Activated CD8-positive, alpha-beta memory T cell treated with anti-CD3 and anti-CD28 coated beads, Interleukin-2, amount 50 U/mL, for 1 hour (primary cell): Measurements from ENCODE around the gene SSTR3.
A peak's percentile ranks its signal among the peaks of the same experiment; 100 is the strongest.

Source experiments
- DNase-seq: peaks from one replicate; pipeline ENCODE4 v3.0.0-alpha.2; 2020; ENCODE audit errors: extremely low read depth

The SSTR3 gene

DNA sequence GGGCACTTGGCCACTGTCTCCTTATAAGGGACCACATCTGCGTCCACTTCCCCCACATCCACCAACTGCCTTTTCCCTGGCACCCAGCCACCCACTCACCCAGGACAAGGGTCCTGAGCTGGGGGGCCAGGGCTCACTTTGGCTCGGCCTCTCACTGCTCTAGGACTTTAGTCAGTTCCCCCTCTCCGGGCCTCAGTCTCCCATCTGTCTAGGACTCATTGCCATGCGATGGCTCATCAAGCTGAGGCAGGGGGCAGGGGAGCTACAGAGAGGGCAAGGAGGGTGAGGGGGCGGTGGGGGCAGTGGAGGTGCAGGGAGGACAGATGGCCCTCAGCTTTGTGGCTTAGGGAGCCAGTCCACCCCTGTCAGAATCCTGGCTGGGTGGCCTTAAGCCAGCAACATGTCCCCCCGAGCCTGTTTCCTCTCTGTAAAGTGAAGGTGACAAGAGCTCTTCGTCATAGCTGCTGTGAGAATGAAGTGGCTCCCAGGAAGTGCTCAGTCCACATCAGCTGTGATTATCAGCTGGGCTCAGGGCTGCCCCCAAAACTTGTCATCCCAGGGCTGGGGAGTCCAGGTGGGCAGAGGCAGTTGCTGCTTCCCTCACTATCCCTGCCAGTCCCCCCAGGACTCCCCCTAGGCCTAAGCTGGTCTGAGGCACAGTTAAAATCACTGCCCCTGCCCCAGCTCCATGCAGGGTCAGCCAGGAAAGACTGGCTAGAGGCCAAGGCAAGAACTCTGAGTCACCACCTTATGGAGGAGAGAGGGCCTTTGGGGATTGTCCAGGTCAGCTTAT, 16.9 kb upstream of the SSTR3 start:
- no peak for DNase-seq

- peak; percentile 47 for DNase-seq
Measured at GRCh38 chr22:37228106-37229011, 16.1 kb upstream of the SSTR3 start.

DNA sequence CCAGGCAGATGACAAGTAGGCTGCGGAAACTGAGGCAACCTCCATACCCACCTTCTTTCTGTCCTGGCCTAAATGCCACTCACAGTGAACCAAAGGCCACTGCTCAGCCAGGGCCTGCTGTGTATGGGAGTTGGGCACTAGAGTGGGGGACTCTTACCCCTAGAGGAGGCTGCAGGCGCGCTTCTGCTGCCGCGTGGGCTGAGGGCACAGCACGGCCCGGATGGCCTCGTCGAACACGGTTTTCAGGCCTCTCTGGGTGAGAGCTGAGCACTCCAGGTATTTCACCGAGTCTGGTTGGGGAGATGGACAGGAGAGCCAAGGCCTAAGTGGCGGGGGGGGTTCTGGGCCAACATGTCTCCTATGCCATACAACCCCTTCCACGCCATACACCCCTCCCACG, 14.2 kb upstream of the SSTR3 start:
- no peak for DNase-seq

GRCh38 chr22:37226087-37226486, 13.8 kb upstream of the SSTR3 start:
- no peak for DNase-seq

GRCh38 chr22:37225481-37225880, 13.2 kb upstream of the SSTR3 start:
- no peak for DNase-seq

- no peak for DNase-seq
Measured at GRCh38 chr22:37224757-37225420, 12.6 kb upstream of the SSTR3 start.

GRCh38 chr22:37223965-37224551, 11.8 kb upstream of the SSTR3 start:
- DNase-seq, result no peak

GRCh38 chr22:37222440-37222971, 10.2 kb upstream of the SSTR3 start:
- DNase-seq, result no peak

GRCh38 chr22:37221424-37222333, 9.4 kb upstream of the SSTR3 start:
- DNase-seq, result no peak

DNA sequence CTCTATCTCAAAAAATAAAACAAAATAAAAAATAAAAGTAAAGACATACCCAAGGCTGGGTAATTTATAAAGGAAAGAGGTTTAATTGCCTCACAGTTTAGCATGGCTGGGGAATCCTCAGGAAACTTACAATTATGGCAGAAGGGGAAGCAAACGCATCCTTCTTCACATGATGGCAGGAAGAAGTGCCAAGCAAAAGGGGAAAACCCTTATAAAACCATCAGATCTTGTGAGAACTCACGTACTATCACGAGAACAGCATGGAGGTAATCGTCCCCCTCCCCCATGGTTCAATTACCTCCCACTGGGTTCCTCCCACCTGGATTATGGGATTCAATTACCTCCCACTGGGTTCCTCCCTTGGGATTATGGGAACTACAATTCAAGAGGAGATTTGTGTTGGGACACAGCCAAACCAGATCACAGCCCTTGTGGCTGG, 8.3 kb upstream of the SSTR3 start:
- no peak for DNase-seq

- no peak for DNase-seq
Measured at GRCh38 chr22:37219533-37219932, 7.3 kb upstream of the SSTR3 start.

DNA sequence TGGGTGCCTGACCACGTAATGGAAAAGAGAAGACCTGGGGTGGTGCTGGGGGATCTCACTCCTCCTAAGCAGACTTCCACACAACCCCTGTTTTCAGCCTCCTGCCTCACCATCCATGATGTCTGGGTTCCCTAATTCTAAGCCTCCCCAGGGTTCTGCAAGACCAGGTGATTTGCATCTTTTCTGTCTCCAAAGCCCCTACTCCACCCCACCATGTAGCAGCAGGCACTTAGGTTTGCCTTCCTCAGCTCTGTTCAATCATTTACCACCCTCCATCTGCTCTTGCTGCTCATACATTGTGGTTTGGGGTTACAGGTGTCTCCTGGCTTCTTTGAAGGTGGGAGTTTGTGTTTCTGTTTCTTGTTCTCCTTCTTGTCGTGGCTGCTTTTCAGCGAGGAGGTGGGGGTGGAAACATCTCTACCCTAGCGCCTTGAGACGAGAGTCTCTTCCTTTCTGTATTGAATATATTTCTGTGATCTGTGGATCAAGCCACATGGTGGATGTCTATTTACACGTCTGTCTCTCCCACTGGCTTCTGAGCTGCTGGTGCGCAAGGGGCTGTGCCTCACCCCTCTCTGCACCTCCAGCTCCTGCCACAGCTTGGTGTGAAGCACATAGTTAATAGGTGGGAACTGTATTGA, 6.6 kb upstream of the SSTR3 start:
- peak; percentile 59 for DNase-seq

DNA sequence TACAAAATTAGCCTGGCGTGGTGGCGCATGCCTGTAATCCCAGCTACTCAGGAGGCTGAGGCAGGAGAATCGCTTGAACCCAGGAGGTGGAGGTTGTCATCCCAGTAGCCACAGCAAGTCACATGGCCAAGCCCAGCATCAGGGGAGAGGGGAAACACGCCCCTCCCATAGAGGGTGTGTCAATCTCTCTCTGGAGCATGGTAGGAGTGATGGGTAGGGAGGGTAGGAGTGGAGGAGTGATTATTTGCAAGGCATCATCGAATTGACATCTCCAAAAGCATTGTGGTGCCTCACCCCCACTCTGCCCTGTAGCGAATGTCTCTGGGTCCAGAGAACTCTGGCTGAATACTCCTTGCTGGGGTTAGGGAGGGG, 6.1 kb upstream of the SSTR3 start:
- no peak for DNase-seq

DNA sequence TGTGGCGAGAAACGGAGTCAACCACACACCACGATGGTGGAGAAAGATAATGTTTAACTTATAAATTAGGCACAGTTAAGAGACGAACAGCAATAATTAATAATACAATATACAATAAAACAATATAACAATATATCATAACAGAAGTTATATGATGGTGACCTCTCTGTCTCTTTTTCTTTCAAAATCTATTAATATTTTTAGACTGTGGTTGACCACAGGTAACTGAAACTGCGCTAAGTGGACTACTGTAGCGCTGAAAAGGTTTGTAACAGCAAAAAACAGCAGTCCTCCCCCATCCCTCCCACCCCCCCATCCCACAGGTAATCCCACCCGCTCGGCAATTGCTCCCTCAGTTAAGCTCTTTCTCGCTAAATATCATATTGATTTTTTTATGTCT, 3.6 kb upstream of the SSTR3 start:
- DNase-seq, result no peak

DNA sequence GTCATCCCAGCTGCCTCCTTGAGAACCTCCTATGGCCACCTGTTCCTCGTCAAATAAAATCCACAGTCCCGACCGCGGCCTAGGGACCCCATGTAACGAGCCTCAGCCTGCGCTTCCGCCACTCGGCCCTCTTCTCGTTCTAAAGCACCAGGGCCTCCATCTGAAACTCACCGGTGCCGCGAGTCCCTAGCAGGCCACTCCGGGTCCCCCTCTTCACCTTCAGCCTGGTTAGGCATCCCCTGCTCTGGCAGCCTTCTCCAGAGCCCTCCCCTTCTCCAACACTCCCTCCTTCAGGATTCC, 2.4 kb upstream of the SSTR3 start:
- no peak for DNase-seq

DNA sequence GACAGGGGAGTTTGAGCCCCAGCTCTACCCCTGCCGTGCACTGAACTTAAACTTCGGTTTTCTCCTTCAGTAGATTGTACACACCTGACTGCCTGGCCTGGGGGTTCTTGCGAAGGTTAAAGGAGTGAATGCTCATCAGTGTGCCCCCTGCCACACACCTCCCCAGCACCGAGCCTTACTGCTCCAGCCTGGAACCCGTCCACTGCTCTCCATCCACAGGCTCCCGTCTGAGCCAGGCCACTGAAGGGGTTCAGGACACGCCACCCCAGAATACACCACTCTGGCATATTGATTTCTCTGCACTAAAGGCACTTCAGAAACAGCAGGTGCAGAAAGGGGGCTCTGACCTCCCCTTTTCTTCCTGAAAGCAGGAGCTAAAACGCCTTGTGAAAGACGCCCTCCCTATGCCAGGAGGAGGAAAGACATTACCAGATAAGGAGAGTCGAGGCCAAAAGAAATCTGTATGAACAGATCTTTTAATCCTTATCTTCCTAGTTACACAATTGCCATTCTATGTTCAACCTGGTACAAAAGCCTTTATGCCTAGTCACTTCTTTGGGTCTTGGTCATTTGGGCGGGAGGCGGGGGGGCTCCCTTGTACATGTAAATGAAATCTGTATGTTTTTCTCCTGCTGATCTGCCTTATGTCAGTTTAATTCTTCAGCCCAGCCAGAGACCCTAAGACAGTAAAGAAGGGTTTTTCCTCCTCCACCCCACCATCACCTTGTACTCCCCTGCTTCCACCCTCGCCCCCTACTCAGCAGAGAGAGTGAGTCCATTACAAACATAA, 1.9 kb upstream of the SSTR3 start:
- DNase-seq, result no peak

GRCh38 chr22:37213218-37213855, 1.1 kb upstream of the SSTR3 start:
- DNase-seq, result no peak

GRCh38 chr22:37211866-37212173, 457 bp downstream of the SSTR3 start:
- no peak for DNase-seq
